Measurements from ENCODE around the gene RIC8A. TPM values are rescaled to one million over a fixed set of nuclear protein-coding genes. Genes with fewer than 3 reads are reported as not detected.

Gene RIC8A
- total RNA-seq, 3 donors from 2014 or later (not counting 1 experiment from before 2014, with no cell fraction given): 102 to 153 (median 106) TPM

DNA sequence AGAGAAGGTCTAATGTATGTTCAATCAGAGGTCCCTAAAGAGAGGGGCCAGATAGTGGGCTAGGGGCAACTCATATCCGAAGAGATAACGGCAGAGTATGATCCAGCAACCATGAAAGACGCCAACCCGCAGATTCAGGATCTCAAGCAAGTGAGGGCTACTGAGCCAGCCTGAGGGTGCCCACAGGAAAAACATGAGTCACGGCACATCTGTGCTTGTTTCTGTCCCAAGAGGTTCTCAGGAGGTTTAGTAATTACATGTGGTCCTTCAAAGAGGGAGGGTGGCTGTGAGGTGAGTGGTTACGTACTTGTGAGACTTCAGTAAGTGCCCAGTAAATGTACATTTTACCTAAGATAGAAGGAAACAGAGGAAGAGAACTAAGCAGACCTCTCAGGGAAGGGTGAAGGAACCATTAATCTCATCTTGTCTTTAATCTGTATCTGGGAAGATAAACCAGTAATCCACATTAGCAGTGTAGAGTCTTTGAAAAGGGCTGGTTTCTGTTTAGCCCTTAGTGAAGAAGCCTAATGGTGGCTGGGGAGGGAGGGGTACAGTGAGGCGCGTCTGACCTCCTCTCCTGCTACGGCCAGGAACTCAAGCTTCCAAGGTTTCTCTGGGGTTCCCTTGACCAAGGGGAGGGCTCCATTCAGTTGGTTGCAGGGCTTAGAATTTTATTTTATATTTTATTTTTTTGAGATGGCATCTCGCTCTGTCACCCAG lies 18.4 kb downstream of the RIC8A start:
- Histone ChIP-seq H3K9me3 (ENCODE audit: control insufficient read depth, insufficient read depth, low read length) (no peaks in the 10 kb centered on the region), H3K27ac (ENCODE audit: low read length) (no peak overlapping the region), H3K4me1 (ENCODE audit: control insufficient read depth, insufficient read depth, low read length) (no peaks in the 10 kb centered on the region), H3K27me3 (ENCODE audit: control insufficient read depth, insufficient read depth, low read length) (no peaks in the 10 kb centered on the region), H3K4me3 (ENCODE audit: low read length) (no peak overlapping the region), H3K36me3 (ENCODE audit: control insufficient read depth, insufficient read depth, low read length) (peaks cover 6% of the 10 kb centered on the region)
- Mint-ChIP-seq H3K4me3 (no peak overlapping the region), H3K27ac (no peak overlapping the region), H3K36me3 (peaks cover 7% of the 10 kb centered on the region), H3K9me3 (no peaks in the 10 kb centered on the region), H3K27me3 (ENCODE audit: low read depth in 2 of 2) (no peaks in the 10 kb centered on the region), H3K4me1 (no peaks in the 10 kb centered on the region)
- 92% methylated on average over 9 of the region's 10 CpGs for WGBS (ENCODE audit: insufficient coverage)
- ATAC-seq: no peak
- TF ChIP-seq, protein P1, sequence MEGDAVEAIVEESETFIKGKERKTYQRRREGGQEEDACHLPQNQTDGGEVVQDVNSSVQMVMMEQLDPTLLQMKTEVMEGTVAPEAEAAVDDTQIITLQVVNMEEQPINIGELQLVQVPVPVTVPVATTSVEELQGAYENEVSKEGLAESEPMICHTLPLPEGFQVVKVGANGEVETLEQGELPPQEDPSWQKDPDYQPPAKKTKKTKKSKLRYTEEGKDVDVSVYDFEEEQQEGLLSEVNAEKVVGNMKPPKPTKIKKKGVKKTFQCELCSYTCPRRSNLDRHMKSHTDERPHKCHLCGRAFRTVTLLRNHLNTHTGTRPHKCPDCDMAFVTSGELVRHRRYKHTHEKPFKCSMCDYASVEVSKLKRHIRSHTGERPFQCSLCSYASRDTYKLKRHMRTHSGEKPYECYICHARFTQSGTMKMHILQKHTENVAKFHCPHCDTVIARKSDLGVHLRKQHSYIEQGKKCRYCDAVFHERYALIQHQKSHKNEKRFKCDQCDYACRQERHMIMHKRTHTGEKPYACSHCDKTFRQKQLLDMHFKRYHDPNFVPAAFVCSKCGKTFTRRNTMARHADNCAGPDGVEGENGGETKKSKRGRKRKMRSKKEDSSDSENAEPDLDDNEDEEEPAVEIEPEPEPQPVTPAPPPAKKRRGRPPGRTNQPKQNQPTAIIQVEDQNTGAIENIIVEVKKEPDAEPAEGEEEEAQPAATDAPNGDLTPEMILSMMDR (IDR thresholded peaks at IDR 0.05): no peak
- intact Hi-C loops (cut with micrococcal nuclease): no loop called here
- no peak for DNase-seq

DNA sequence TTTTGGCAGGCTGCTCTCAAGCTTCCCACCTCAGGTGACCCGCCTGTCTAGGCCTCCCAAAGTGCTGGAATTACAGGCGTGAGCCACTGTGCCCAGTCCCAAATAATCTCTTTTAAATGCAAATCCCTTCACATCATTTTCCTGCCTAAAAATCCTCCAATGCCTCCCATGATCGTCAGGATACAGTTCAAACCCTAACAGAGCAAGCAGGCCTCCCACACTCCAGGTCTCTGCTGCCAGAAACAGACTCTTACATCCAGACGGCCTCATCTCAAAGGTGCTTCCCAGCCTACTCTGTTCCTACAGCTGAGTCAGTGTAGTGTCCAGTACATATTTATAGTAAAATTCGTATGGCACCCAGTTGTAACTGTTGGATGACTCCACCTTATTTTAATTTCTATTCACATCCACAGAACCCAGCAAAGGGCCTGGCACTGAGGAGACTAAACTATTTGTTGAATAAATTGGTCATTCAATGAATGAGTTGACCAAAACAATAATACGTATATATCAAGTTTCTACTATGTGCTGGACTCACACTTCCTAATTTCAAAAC lies 20.4 kb downstream of the RIC8A start:
- intact Hi-C loops (cut with micrococcal nuclease): no loop called here

DNA sequence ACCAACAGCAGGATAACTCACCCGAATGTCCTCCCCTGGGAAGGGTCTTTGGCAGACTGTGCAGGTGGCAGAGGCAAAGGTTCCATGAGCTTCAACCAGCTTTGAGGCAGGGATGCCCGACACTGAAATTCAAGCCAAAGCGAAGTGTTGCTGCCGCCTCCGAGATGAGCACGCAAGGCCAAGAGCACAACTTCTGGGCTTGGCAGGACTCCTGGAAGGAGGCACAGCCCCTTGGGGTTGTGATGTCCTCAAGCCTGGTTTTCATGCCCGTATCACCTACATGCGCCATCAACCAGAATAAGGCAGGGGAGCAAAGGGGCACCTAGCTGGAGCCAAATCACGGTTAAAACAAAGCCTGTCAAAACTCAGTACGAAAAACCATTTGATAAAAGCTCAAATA lies 22.9 kb downstream of the RIC8A start:
- no peak overlapping the region for H3K27ac Mint-ChIP-seq
- peaks cover 4 to 6% of the 10 kb centered on the region in 2 donors for H3K4me1 Mint-ChIP-seq
- WGBS (ENCODE audit: insufficient coverage): 96% methylated on average over 10 of the region's 10 CpGs
- H3K36me3 Mint-ChIP-seq: no peaks in the 10 kb centered on the region
- ATAC-seq (no peak), DNase-seq (no peak)
- Histone ChIP-seq H3K4me1 (ENCODE audit: control insufficient read depth, insufficient read depth, low read length) (peaks cover 6% of the 10 kb centered on the region), H3K4me3 (ENCODE audit: low read length) (no peak overlapping the region), H3K9me3 (ENCODE audit: control insufficient read depth, insufficient read depth, low read length) (no peaks in the 10 kb centered on the region), H3K36me3 (ENCODE audit: control insufficient read depth, insufficient read depth, low read length) (peaks cover 2% of the 10 kb centered on the region), H3K27me3 (ENCODE audit: control insufficient read depth, insufficient read depth, low read length) (no peaks in the 10 kb centered on the region), H3K27ac (ENCODE audit: low read length) (no peak overlapping the region)
- H3K4me3 Mint-ChIP-seq: no peak overlapping the region
- H3K9me3 Mint-ChIP-seq: no peaks in the 10 kb centered on the region
- H3K27me3 Mint-ChIP-seq (ENCODE audit: low read depth in 2 of 2): no peaks in the 10 kb centered on the region
- intact Hi-C loops (cut with micrococcal nuclease): no loop called here
- TF ChIP-seq, protein P1 (IDR thresholded peaks at IDR 0.05): no peak

More for the DNA sequence above, 20.4 kb downstream of the RIC8A start:
- 93% methylated on average over 5 of the region's 6 CpGs for WGBS (ENCODE audit: insufficient coverage)
- no peak for DNase-seq
- H3K4me3 Mint-ChIP-seq: no peak overlapping the region
- H3K4me1 Mint-ChIP-seq: no peaks in the 10 kb centered on the region
- TF ChIP-seq, protein P1 (IDR thresholded peaks at IDR 0.05): no peak
- no peaks in the 10 kb centered on the region for H3K4me1 ChIP-seq (ENCODE audit: control insufficient read depth, insufficient read depth, low read length)
- H3K36me3 Mint-ChIP-seq: peaks cover 2% of the 10 kb centered on the region
- H3K27me3 ChIP-seq (ENCODE audit: control insufficient read depth, insufficient read depth, low read length): no peaks in the 10 kb centered on the region
- H3K4me3 ChIP-seq (ENCODE audit: low read length): no peak overlapping the region
- no peaks in the 10 kb centered on the region for H3K9me3 ChIP-seq (ENCODE audit: control insufficient read depth, insufficient read depth, low read length)
- no peaks in the 10 kb centered on the region for H3K27me3 Mint-ChIP-seq (ENCODE audit: low read depth in 2 of 2)
- H3K9me3 Mint-ChIP-seq: no peaks in the 10 kb centered on the region
- H3K36me3 ChIP-seq (ENCODE audit: control insufficient read depth, insufficient read depth, low read length): peaks cover 3% of the 10 kb centered on the region
- no peak overlapping the region for H3K27ac Mint-ChIP-seq
- no peak for ATAC-seq
- no peak overlapping the region for H3K27ac ChIP-seq (ENCODE audit: low read length)
